Raji (cell line): Measurements from ENCODE around the gene MYO15A.

Experiments
- POLR2A ChIP-seq: IDR thresholded peaks from 2 replicates; pipeline ENCODE4 v1.6.1; 2011; ENCODE audit warnings: low read depth, low read length, control low read depth; ENCODE audit not compliant: insufficient read depth

The MYO15A gene

GRCh38 chr17:18108401-18109312, at the start of gene MYO15A:
Gene MYO15A (plus strand): TSS chr17:18108756. CDS start chr17:18118801, 10,045 bp downstream.
- TF ChIP-seq POLR2A = no peak

DNA sequence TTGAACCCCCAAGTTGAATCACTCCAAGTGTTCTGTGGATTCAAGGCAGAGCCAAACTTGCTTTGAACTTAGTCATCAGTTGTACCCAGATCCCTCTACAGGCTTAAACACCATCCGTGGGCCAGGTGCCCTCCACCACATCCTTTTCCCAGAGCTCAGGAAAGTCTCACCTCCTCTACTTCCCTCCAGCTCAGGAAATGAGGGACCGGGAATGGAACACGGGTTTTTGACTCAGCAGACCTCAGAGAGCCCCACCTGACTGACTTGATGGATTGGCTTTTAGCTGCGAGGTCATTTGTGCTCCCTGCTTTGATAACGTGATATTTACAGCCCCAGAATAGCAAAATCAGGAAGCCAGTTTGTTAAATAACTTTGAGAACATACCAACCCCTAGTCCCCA, 49.3 kb upstream of the MYO15A start:
- no peak for TF ChIP-seq POLR2A

- no peak for TF ChIP-seq POLR2A
Observed at GRCh38 chr17:18064053-18064452, 44.5 kb upstream of the MYO15A start.

GRCh38 chr17:18065546-18065945, 43.0 kb upstream of the MYO15A start:
- TF ChIP-seq POLR2A = no peak

- TF ChIP-seq POLR2A = no peak
Observed at GRCh38 chr17:18066866-18067265, 41.7 kb upstream of the MYO15A start.

GRCh38 chr17:18069101-18069500, 39.5 kb upstream of the MYO15A start:
- no peak for TF ChIP-seq POLR2A

DNA sequence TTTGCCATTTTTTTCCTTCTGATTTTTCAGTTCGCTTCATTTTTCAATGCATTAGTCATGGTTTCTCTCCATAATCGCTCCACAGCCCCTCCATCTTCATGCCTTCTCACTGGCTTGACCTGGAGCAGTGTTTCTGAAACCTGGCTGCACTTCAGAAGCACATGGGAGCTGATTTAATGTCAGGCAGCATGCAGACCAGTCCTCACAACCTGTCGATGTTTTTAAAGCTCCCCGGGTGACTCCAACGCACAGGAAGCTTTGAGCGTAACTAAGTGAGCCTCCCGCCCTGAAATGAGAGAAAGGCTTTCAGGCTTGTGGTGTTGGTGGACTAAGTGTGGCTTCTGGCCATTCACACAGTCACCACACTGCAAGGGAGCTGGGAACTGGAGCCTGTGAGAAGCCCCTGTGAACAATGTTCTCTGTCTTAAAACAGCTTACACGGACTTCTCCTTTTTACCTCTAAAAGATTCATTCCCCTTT, 37.7 kb upstream of the MYO15A start:
- no peak for TF ChIP-seq POLR2A

DNA sequence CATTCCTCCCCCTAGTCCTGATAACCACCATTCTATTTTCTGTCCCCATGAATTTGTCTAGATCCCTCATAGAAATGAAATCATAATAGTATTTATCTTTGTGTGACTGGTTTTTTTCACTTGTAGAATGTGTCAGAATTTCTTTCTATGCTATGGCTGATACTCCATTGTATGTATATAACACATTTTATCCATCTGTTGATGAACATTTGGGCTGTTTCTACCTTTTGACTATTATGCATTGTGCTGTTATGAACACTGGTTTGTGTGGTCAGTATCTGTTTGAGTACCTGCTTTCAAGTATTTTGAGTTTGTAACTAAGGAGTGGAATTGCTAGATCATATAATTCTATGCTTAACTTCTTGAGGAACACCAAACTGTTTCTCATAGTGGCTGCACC, 36.8 kb upstream of the MYO15A start:
- TF ChIP-seq POLR2A = no peak

DNA sequence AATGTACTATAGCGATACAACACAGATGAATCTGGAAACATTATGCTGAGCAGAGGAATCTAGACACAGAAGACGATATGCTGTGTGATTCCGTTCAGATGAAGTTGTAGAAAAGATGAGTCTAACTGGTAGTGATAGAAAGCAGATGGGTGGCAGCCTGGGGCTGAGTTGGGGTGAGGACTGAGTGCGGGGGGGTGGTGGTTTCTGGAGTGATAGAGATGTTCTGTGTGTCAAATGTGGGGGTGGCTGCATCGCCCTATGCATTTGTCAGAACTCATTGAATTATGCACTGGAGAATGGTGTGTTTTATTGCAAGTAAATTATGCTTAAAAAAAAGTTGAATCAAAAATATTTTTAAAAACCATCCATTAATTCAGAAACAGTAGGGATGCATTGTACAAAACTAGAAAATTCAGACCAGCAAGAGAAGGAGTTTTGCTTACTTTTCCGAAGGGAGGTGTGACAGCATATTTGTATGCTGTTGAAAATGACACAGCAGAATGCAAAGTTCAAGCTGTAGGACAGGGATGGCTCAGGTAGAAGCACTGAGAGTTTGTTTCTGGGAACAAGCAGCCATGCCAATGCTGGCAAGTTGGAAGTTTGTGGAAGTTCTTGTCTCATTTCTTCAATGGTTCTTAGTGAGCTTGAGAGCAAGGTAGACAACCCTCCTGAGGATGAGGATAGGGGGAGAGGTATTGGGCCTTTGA, 33.8 kb upstream of the MYO15A start:
- TF ChIP-seq POLR2A = no peak

- TF ChIP-seq POLR2A = no peak
Observed at GRCh38 chr17:18076936-18077335, 31.6 kb upstream of the MYO15A start.

- no peak for TF ChIP-seq POLR2A
Observed at GRCh38 chr17:18079543-18079942, 29.0 kb upstream of the MYO15A start.

GRCh38 chr17:18084256-18084655, 24.3 kb upstream of the MYO15A start:
- no peak for TF ChIP-seq POLR2A

DNA sequence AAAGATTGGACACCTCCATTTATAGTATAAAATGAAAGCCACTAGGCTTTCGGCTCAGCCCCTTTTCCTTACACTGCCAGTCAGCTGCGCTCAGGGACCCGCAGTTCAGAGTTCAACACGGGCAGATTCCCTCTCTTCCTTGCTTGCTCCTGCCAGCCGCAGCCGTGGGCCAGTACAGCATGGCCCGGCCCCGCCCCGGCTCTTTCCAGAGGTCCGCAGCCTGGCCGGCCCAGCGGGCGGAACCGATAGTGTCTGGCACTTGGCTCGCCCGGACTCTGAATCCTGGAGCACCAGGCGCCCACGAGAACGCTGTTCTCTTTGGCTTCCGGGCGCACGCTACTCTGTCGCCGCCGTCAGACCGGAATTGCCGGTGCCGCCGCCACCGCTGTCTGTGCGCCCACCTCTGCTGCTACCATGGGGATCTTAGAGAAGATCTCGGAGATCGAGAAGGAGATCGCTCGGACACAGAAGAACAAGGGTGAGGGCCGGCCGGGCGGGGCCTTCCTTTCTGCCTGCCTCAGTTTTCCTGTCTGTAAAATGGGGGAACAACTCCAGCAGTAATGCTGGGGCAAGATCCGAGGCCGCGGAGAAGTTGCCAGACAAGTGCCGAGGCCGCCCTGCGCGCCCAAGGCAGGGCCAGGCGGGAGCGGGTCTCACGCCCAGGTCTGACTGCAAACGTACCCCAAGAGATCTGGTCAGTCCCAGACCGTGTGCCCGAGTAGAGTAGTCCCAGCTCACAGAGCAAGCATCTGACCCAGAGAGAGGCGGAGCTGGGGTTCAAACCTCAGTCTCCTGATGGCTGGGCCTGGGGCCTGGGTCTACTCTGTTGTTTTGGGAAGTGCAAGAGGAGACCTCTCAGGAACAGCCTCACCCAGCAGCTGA, 20.7 kb upstream of the MYO15A start, which contains the start of gene DRG2:
Gene DRG2 (plus strand): TSS at position 339 of the 882 bp plus-strand sequence. CDS start 76 bp downstream, at position 415.
- peak; percentile 85 for TF ChIP-seq POLR2A

DNA sequence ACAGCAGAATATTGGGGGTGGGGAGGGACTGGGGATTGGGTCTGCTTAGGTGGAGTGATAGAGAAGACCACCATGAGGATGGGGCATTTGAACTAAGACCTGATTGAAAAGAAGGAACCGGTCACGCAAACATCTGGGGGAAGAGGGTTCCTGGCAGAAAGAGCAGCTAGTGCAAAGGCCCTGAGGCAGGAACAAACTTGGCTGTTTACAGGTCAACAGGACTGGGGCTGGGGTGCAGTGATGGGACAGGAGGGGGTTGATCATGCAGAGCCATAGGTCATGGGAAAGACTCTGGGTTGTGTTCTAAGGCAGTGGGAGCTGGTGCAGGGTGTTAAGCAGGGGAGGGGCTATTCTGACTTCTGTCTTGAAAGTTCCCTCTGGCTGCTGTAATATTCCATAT, 18.9 kb upstream of the MYO15A start:
- no peak for TF ChIP-seq POLR2A
